Measurements from ENCODE around the gene DNAJC16.

- TF ChIP-seq, protein P1, sequence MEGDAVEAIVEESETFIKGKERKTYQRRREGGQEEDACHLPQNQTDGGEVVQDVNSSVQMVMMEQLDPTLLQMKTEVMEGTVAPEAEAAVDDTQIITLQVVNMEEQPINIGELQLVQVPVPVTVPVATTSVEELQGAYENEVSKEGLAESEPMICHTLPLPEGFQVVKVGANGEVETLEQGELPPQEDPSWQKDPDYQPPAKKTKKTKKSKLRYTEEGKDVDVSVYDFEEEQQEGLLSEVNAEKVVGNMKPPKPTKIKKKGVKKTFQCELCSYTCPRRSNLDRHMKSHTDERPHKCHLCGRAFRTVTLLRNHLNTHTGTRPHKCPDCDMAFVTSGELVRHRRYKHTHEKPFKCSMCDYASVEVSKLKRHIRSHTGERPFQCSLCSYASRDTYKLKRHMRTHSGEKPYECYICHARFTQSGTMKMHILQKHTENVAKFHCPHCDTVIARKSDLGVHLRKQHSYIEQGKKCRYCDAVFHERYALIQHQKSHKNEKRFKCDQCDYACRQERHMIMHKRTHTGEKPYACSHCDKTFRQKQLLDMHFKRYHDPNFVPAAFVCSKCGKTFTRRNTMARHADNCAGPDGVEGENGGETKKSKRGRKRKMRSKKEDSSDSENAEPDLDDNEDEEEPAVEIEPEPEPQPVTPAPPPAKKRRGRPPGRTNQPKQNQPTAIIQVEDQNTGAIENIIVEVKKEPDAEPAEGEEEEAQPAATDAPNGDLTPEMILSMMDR (tag by site-specific recombination; IDR thresholded peaks at IDR 0.05), result no peak
- TF ChIP-seq ZNF223 (tag by site-specific recombination; IDR thresholded peaks at IDR 0.05) (no peak), KLF16 (tag by site-specific recombination; IDR thresholded peaks at IDR 0.05) (no peak), RBAK (tag by site-specific recombination; IDR thresholded peaks at IDR 0.05) (no peak), ZNF785 (tag by site-specific recombination; IDR thresholded peaks at IDR 0.05) (no peak), ZNF157 (tag by site-specific recombination; IDR thresholded peaks at IDR 0.05) (no peak), ZNF133 (tag by site-specific recombination; IDR thresholded peaks at IDR 0.05) (no peak), ZNF2 (tag by site-specific recombination; IDR thresholded peaks at IDR 0.05) (no peak), ZNF473 (tag by site-specific recombination; IDR thresholded peaks at IDR 0.05) (no peak), SP2 (tag by site-specific recombination; IDR thresholded peaks at IDR 0.05) (no peak), ZNF239 (tag by site-specific recombination; IDR thresholded peaks at IDR 0.05) (no peak)
These were observed 89.9 kb downstream of the DNAJC16 start for GRCh38 chr1:15616373-15617172.
